Adrenal gland (tissue), 12 donors: ENCODE measurements around the gene WFDC11. TPM values are rescaled to one million over a fixed set of nuclear protein-coding genes. Genes with fewer than 3 reads are reported as not detected.
"Not testable (repeated sequence)": the region's sequence is repeated elsewhere in the genome, so short reads cannot be mapped to it uniquely, and the experiment has no call there.

Source experiments
- DNase-seq, 7 donors: peaks; one replicate each; pipeline ENCODE4 v3.0.0-alpha.2; 2019 to 2020
- H3K27ac ChIP-seq, 5 donors: fragments of 200-600 bp; sonication (generic) in 4 of 5; 1 replicate in 3 of 5; 2 replicates in 2 of 5; pipeline versions ENCODE4 v1.5.1 to v1.8.0; 2016 to 2020; ENCODE audit warnings: mild to moderate bottlenecking in 1 of 5
- H3K27me3 ChIP-seq: fragments of 200-600 bp; 2 replicates; pipeline ENCODE4 v1.8.0; 2021
- H3K36me3 ChIP-seq, 2 donors: fragments of 200-600 bp; replicated peaks in 1 of 2; 1 replicate in 1 of 2; 2 replicates in 1 of 2; pipeline versions ENCODE4 v1.5.1 to v1.8.0; 2018 to 2022
- H3K4me1 ChIP-seq, 2 donors: fragments of 200-600 bp; replicated peaks in 1 of 2; 1 replicate in 1 of 2; 2 replicates in 1 of 2; pipeline versions ENCODE4 v1.5.1 to v1.8.0; 2018 to 2021
- H3K4me3 ChIP-seq, 4 donors: fragments of 200-600 bp; sonication (generic) in 3 of 4; one replicate each; pipeline ENCODE4 v1.5.1; 2016 to 2018
- H3K9me3 ChIP-seq, 3 donors: fragments of 200-600 bp; sonication (generic) in 1 of 3; replicated peaks in 1 of 3; 1 replicate in 2 of 3; 2 replicates in 1 of 3; pipeline versions ENCODE4 v1.5.1 to v1.8.0; 2016 to 2021
- POLR2A ChIP-seq, 2 donors: fragments of 450-650 bp; IDR thresholded peaks; one replicate each; pipeline ENCODE4 v1.6.1; 2017; ENCODE audit warnings: antibody characterized with exemption in 2 of 2, mild to moderate bottlenecking in 2 of 2, moderate library complexity in 1 of 2
- WGBS, 4 donors: extraction: QIAGEN DNeasy Blood & Tissue Kit in 2 of 4; methylation state at CpG; one replicate each; pipeline versions ENCODE4 v1.1.5 to v1.1.7; 2013 to 2017; 5-methylcytosine and 5-hydroxymethylcytosine counted together
- intact Hi-C, 2 donors: fragments of 100-400 bp; cut with DNase I; formaldehyde crosslinking; loops; one replicate each; pipeline versions ENCODE4 v1.14.1 to v1.15.0; 2022 to 2023
- polyA plus RNA-seq, 3 donors: library from polyadenylated mRNA; stranded (reverse); fragments of 200-250 nt in 2 of 3; fragments of 350-450 nt in 1 of 3; fragmentation: Illumina TruSeq in 1 of 3; extraction: RNeasy Lipid Tissue Mini Kit (QIAGEN cat#74804) in 1 of 3; gene quantifications; one replicate each; pipeline ENCODE4 v1.2.3, GENCODE V29; 2013 to 2014
- total RNA-seq, 9 donors: library from RNA; depleted of rRNA in 4 of 9; stranded (reverse); fragments of >200 nt in 4 of 9; fragments of 120-200 nt in 1 of 9; fragmentation: NEBNext Ultra II Directional in 1 of 9; extraction: Animal tissue kit (Norgen Biotek cat#: 25700) in 1 of 9; gene quantifications; one replicate each; pipeline versions ENCODE4 v1.1.0 to v1.2.4, GENCODE V29; 2013 to 2023
- TF ChIP-seq, protein P1 (sequence below), 6 experiments: fragments of 450-650 bp in 4 of 6; fragments of 200-600 bp in 2 of 6; sonication (generic) in 1 of 6; IDR thresholded peaks; 1 replicate in 5 of 6; 2 replicates in 1 of 6; pipeline versions ENCODE4 v1.5.1 to v1.8.0; 2016 to 2021; ENCODE audit warnings: antibody characterized with exemption in 6 of 6, mild to moderate bottlenecking in 2 of 6, moderate library complexity in 1 of 6
- donor health status: healthy with polysubstance abuse.
- donor health status: Bipolar disorder and iron deficiency.
- donor health status: DM: yes; HTN: yes; CAD: no.
- donor health status: DM: no; HTN: no; CAD: no.
- donor health status: DM: no; HTN: no; CAD: no.
- donor health status: DM: yes; HTN: yes; CAD: no.

WFDC11 gene
- total and polyA plus RNA-seq, 12 donors: not detected

DNA sequence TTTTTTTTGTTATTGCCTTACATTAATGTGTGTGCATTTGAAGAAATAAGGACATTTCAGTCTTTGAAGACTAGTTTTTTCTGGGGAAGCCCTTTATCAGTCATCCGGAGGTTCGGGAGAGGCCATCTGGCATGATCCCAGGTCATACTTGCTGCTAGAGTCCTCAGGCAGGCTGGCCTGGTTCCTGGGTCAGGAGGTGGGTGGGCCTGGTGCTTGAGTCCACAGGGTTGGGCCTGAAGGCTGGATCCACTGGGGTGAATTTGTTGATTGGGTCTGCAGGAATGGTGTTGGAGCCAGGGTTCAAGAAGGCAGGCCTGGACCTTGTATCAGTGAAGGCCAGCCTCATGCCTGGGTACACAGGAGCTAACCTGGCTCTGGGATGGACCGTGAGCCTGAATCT is 23.2 kb downstream of the WFDC11 start:
- H3K36me3 ChIP-seq: no peaks in the 10 kb centered on the region
- intact Hi-C loops: no loop called here
- H3K27ac ChIP-seq: no peak overlapping the region
- WGBS, 4 donors: 55 to 70% (median 65%) methylated on average over 2 to 3 of the region's 3 CpGs
- H3K27me3 ChIP-seq: no peaks in the 10 kb centered on the region
- no peaks in the 10 kb centered on the region for H3K9me3 ChIP-seq
- DNase-seq: no peak
- no peaks in the 10 kb centered on the region for H3K4me1 ChIP-seq
- TF ChIP-seq, protein P1, sequence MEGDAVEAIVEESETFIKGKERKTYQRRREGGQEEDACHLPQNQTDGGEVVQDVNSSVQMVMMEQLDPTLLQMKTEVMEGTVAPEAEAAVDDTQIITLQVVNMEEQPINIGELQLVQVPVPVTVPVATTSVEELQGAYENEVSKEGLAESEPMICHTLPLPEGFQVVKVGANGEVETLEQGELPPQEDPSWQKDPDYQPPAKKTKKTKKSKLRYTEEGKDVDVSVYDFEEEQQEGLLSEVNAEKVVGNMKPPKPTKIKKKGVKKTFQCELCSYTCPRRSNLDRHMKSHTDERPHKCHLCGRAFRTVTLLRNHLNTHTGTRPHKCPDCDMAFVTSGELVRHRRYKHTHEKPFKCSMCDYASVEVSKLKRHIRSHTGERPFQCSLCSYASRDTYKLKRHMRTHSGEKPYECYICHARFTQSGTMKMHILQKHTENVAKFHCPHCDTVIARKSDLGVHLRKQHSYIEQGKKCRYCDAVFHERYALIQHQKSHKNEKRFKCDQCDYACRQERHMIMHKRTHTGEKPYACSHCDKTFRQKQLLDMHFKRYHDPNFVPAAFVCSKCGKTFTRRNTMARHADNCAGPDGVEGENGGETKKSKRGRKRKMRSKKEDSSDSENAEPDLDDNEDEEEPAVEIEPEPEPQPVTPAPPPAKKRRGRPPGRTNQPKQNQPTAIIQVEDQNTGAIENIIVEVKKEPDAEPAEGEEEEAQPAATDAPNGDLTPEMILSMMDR (IDR thresholded peaks at IDR 0.05): no peak
- no peak for TF ChIP-seq POLR2A (IDR thresholded peaks at IDR 0.05)
- no peak overlapping the region for H3K4me3 ChIP-seq

DNA sequence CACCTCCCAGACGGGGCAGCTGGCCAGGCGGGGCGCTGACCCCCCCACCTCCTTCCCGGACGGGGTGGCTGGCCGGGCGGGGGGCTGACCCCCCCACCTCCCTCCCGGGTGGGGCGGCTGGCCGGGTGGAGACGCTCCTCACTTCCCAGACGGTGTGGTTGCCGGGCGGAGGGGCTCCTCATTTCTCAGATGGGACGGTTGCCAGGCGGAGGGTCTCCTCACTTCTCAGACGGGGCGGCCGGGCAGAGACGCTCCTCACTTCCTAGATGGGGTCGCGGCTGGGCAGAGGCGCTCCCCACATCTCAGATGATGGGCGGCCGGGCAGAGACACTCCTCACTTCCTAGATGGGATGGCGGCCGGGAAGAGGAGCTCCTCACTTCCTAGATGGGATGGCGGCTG is 24.2 kb downstream of the WFDC11 start:
- 88 to 95% (median 88%) methylated on average over 15 to 27 of the region's 28 CpGs; no CpG with 5 or more reads in 1 of the 4 donors for WGBS, 4 donors
- H3K4me3 ChIP-seq, H3K36me3 ChIP-seq, H3K9me3 ChIP-seq, H3K27me3 ChIP-seq, DNase-seq, H3K4me1 ChIP-seq, intact Hi-C loops, H3K27ac ChIP-seq: not testable (repeated sequence)

- H3K36me3 ChIP-seq, H3K27ac ChIP-seq, intact Hi-C loops, DNase-seq, H3K9me3 ChIP-seq, H3K4me3 ChIP-seq, H3K4me1 ChIP-seq, H3K27me3 ChIP-seq: not testable (repeated sequence)
- WGBS, 4 donors: 92 to 94% (median 92%) methylated on average over 24 of the region's 24 CpGs
Observed at GRCh38 chr20:45641076-45641475, 29.0 kb downstream of the WFDC11 start.

DNA sequence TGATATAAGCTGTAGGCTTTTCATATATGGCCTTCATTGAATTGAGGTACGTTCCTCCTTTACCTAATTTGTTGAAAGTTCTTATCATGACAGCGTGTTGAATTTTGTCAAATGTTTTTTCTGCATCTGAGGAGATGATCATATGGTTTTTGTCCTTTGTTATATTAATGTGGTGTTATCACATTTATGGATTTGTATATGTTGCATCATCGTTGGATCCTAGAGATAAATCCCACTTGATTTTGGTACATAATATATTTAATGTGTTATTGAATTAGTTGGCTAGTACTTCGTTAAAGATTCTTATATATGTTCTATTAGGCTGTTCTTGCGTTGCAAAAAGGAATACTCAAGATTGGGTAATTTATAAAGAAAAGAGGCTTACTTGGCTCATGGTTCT is 30.4 kb downstream of the WFDC11 start:
- Histone ChIP-seq H3K27me3 (no peaks in the 10 kb centered on the region), H3K9me3 (no peaks in the 10 kb centered on the region), H3K4me3 (no peak overlapping the region), H3K36me3 (no peaks in the 10 kb centered on the region), H3K27ac (no peak overlapping the region), H3K4me1 (no peaks in the 10 kb centered on the region)
- intact Hi-C loops: no loop called here
- WGBS, 4 donors: 79 to 82% (median 81%) methylated on average over 5 of the region's 5 CpGs
- no peak for DNase-seq
- TF ChIP-seq, protein P1 (IDR thresholded peaks at IDR 0.05): no peak
- TF ChIP-seq POLR2A (IDR thresholded peaks at IDR 0.05): no peak

DNA sequence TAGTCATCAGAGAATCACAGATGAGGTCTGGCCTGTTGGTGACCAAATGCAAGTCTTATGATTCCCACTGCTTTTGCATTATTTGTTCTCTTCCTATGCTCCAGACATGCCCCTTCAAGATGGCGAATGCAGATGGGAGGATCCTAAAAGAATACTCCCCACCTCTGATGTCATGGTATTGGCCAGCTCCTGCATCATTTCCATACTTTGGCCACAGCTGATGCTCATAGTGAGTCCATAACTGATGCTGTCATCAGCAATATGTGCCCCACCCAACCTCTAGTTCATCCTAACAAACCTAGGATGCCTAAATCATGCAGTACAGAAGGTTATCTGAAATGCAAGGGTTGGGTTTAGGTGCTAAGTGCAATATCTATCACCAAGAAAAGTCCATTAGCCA is 33.5 kb downstream of the WFDC11 start:
- WGBS, 4 donors: 62 to 92% (median 72%) methylated on average over 1 of the region's 1 CpG
- DNase-seq: no peak
- TF ChIP-seq, protein P1 (IDR thresholded peaks at IDR 0.05): no peak
- no peak for TF ChIP-seq POLR2A (IDR thresholded peaks at IDR 0.05)
- Histone ChIP-seq H3K27ac (no peak overlapping the region), H3K27me3 (no peaks in the 10 kb centered on the region), H3K36me3 (no peaks in the 10 kb centered on the region), H3K4me1 (no peaks in the 10 kb centered on the region), H3K4me3 (no peak overlapping the region), H3K9me3 (no peaks in the 10 kb centered on the region)
- intact Hi-C loops: no loop called here
